IMR-90 (cell line): ENCODE results near the gene ADGRD1. TPM values are rescaled to one million over a fixed set of nuclear protein-coding genes. Genes with fewer than 3 reads are reported as not detected.

ENCODE experiments used
- ATAC-seq: fragments of 200-7000 bp; cut with Tn5 transposase; 2 replicates; pipeline ENCODE4 v1.9.1; 2020; ENCODE audit warnings: low read depth, mild to moderate bottlenecking, moderate library complexity
- BruUV-seq: library from RNA; stranded (reverse); fragments of 400-500 nt; replicated peaks from 2 replicates; lab custom pipeline; 2021; lab: Mats Ljungman, UMichigan
- CTCF ChIA-PET: fragments of 300-600 bp; formaldehyde crosslinking; extraction: SDS; loops from one replicate; lab custom pipeline; 2021; ENCODE audit warnings: antibody characterized with exemption; lab: Yijun Ruan, JAX
- POLR2A ChIA-PET: fragments of 300-600 bp; sonication (Branson Sonifier 250); formaldehyde crosslinking; loops from one replicate; lab custom pipeline; 2022; ENCODE audit warnings: antibody characterized with exemption; ENCODE audit not compliant: unreplicated experiment; lab: Charles Lee
- DNase-seq: peaks from one replicate; pipeline ENCODE4 v3.0.0; 2013
- H2AFZ ChIP-seq: replicated peaks from 2 replicates; pipeline ENCODE3; 2013; ENCODE audit warnings: low read length, mild to moderate bottlenecking; ENCODE audit not compliant: poor library complexity
- H2AK5ac ChIP-seq: 2 replicates; pipeline ENCODE4 v1.6.1; 2013; ENCODE audit warnings: low read depth, low read length, inconsistent platforms
- H2AK9ac ChIP-seq: replicated peaks from 2 replicates; pipeline ENCODE3; 2013; ENCODE audit warnings: mild to moderate bottlenecking, low read depth, low read length, moderate library complexity; ENCODE audit not compliant: poor library complexity
- H2BK120ac ChIP-seq: 2 replicates; pipeline ENCODE4 v1.6.1; 2013; ENCODE audit warnings: low read depth, low read length, inconsistent platforms
- H2BK15ac ChIP-seq: 3 replicates; pipeline ENCODE4 v1.6.1; 2013; ENCODE audit warnings: low read depth, low read length, inconsistent platforms
- H2BK20ac ChIP-seq: 2 replicates; pipeline ENCODE4 v1.6.1; 2013; ENCODE audit warnings: low read depth, mild to moderate bottlenecking, inconsistent platforms, low read length, moderate library complexity
- H2BK5ac ChIP-seq: 2 replicates; pipeline ENCODE4 v1.6.1; 2013; ENCODE audit warnings: mild to moderate bottlenecking, low read depth, low read length, inconsistent platforms; ENCODE audit not compliant: poor library complexity, severe bottlenecking
- H3K14ac ChIP-seq: replicated peaks from 2 replicates; pipeline ENCODE4 v1.6.1; 2013; ENCODE audit warnings: low read depth, low read length, inconsistent platforms
- H3K18ac ChIP-seq: 2 replicates; pipeline ENCODE4 v1.6.1; 2013; ENCODE audit warnings: low read depth, low read length, control low read depth
- H3K23ac ChIP-seq: 2 replicates; pipeline ENCODE4 v1.6.1; 2013; ENCODE audit warnings: low read depth, low read length, inconsistent platforms
- H3K27ac ChIP-seq: 2 replicates; pipeline ENCODE4 v1.5.1; 2013; ENCODE audit warnings: mild to moderate bottlenecking, control low read depth, low read length; ENCODE audit not compliant: insufficient read depth
- H3K27me3 ChIP-seq: 2 replicates; pipeline ENCODE4 v1.6.1; 2013; ENCODE audit warnings: low read length; ENCODE audit not compliant: control insufficient read depth, insufficient read depth
- H3K36me3 ChIP-seq: 2 replicates; pipeline ENCODE4 v1.6.1; 2013; ENCODE audit warnings: low read length, mixed read lengths; ENCODE audit not compliant: control insufficient read depth, insufficient read depth
- H3K4ac ChIP-seq: 2 replicates; pipeline ENCODE4 v1.6.1; 2013; ENCODE audit warnings: low read depth, low read length, inconsistent platforms
- H3K4me1 ChIP-seq: 2 replicates; pipeline ENCODE4 v1.6.1; 2013; ENCODE audit warnings: low read length, mixed read lengths; ENCODE audit not compliant: control insufficient read depth, insufficient read depth
- H3K4me2 ChIP-seq: 2 replicates; pipeline ENCODE4 v1.6.1; 2013; ENCODE audit warnings: low read depth, mild to moderate bottlenecking, control low read depth, low read length, moderate library complexity
- H3K4me3 ChIP-seq: 2 replicates; pipeline ENCODE4 v1.5.1; 2013; ENCODE audit warnings: low read depth, mild to moderate bottlenecking, control low read depth, low read length, moderate library complexity; ENCODE audit not compliant: insufficient read depth
- H3K56ac ChIP-seq: 2 replicates; pipeline ENCODE4 v1.6.1; 2013; ENCODE audit warnings: low read length, inconsistent platforms; ENCODE audit not compliant: insufficient read depth; ENCODE audit errors: extremely low read depth
- H3K79me1 ChIP-seq, 2 experiments: 2 replicates each; pipeline ENCODE4 v1.6.1; 2013; ENCODE audit warnings: low read length in 2 of 2, inconsistent platforms in 1 of 2, low read depth in 1 of 2
- H3K9ac ChIP-seq: 2 replicates; pipeline ENCODE4 v1.6.1; 2013; ENCODE audit warnings: low read depth, low read length, control low read depth
- H3K9me1 ChIP-seq: 2 replicates; pipeline ENCODE4 v1.6.1; 2013; ENCODE audit warnings: low read length, inconsistent platforms; ENCODE audit not compliant: insufficient read depth
- H3K9me3 ChIP-seq: 2 replicates; pipeline ENCODE4 v1.6.1; 2013; ENCODE audit warnings: low read length; ENCODE audit not compliant: control insufficient read depth, insufficient read depth
- H4K20me1 ChIP-seq: 2 replicates; pipeline ENCODE4 v1.6.1; 2013; ENCODE audit warnings: low read length, inconsistent platforms; ENCODE audit not compliant: insufficient read depth
- H4K5ac ChIP-seq: 2 replicates; pipeline ENCODE4 v1.6.1; 2013; ENCODE audit warnings: mild to moderate bottlenecking, low read depth, low read length, control low read depth
- H4K8ac ChIP-seq, 2 experiments: 2 replicates each; pipeline ENCODE4 v1.6.1; 2013; ENCODE audit warnings: low read depth in 2 of 2, low read length in 2 of 2, control low read depth in 1 of 2, inconsistent platforms in 1 of 2
- H4K91ac ChIP-seq: 2 replicates; pipeline ENCODE4 v1.6.1; 2013; ENCODE audit warnings: low read depth, low read length, inconsistent platforms; ENCODE audit not compliant: insufficient read depth
- CHD1 ChIP-seq: IDR thresholded peaks from 2 replicates; pipeline ENCODE4 v1.6.1; 2012; ENCODE audit warnings: low read depth, low read length, improper control_type of control experiment
- FOS ChIP-seq: fragments of 150-350 bp; IDR thresholded peaks from 2 replicates; pipeline ENCODE4 v1.6.1; 2016; ENCODE audit warnings: low read depth, low read length
- MAFK ChIP-seq: IDR thresholded peaks from 2 replicates; pipeline ENCODE4 v1.6.1; 2012; ENCODE audit warnings: low read depth, low read length, improper control_type of control experiment
- POLR2A ChIP-seq: IDR thresholded peaks from 2 replicates; pipeline ENCODE4 v1.6.1; 2012; ENCODE audit warnings: mild to moderate bottlenecking, low read depth, low read length
- RFX5 ChIP-seq: IDR thresholded peaks from 2 replicates; pipeline ENCODE4 v1.8.0; 2012; ENCODE audit warnings: low read depth, mild to moderate bottlenecking, low read length, moderate library complexity
- WGBS, 2 experiments: methylation state at CpG; one replicate each; pipeline versions ENCODE4 v1.1.5 to v1.1.7; 2013; ENCODE audit warnings: missing lambda C conversion rate in 2 of 2; ENCODE audit not compliant: insufficient read length in 1 of 2; ENCODE audit errors: extremely low coverage in 2 of 2; 5-methylcytosine and 5-hydroxymethylcytosine counted together
- dilution Hi-C: fragments of 300-500 bp; cut with HindIII; formaldehyde crosslinking; loops from one replicate; pipeline ENCODE4 v1.14.3; 2018; ENCODE audit warnings: low sequenced_read_pairs; ENCODE audit not compliant: unreplicated experiment
- in situ Hi-C: fragments of 300-500 bp; cut with MboI; formaldehyde crosslinking; loops from 3 replicates; pipeline ENCODE4 v1.14.3; 2019; ENCODE audit warnings: low sequenced_read_pairs, inconsistent platforms, mixed read lengths
- intact Hi-C: fragments of 100-400 bp; cut with micrococcal nuclease; formaldehyde crosslinking; loops from 2 replicates; pipeline ENCODE4 v1.10.0; 2022
- polyA plus RNA-seq, 3 experiments: library from polyadenylated mRNA; depleted of rRNA; stranded (reverse); fragments of >200 nt; gene quantifications; 2 replicates each; pipeline ENCODE4 v1.2.3, GENCODE V29; 2012; ENCODE audit warnings: low replicate concordance in 1 of 3
- total RNA-seq: library from RNA; depleted of rRNA; stranded (reverse); fragments of >200 nt; gene quantifications from 2 replicates; pipeline ENCODE4 v1.2.3, GENCODE V29; 2012

ADGRD1 gene
- total and polyA plus RNA-seq, 2 of the 4 experiments (the other 2 are of a cell fraction), result not detected

GRCh38 chr12:131142891-131143657 is 189.4 kb downstream of the ADGRD1 start:
- dilution Hi-C loops, result no loop called here
- H3K4me1 ChIP-seq, result no peaks in the 10 kb centered on the region
- ChIA-PET CTCF (no interaction called here), POLR2A (no interaction called here)
- H3K27ac ChIP-seq, result no peak overlapping the region
- H3K9me1 ChIP-seq, result no peaks in the 10 kb centered on the region
- intact Hi-C loops, result no loop called here
- in situ Hi-C loops, result no loop called here
- H2AFZ ChIP-seq, result no peak overlapping the region
- DNase-seq, result no peak
- H2BK20ac ChIP-seq, result no peak overlapping the region
- no peak overlapping the region for H4K8ac ChIP-seq
- H3K4me2 ChIP-seq, result no peak overlapping the region
- no peak overlapping the region for H2BK15ac ChIP-seq
- no peak for ATAC-seq
- H3K18ac ChIP-seq, result no peak overlapping the region
- no peak overlapping the region for H4K91ac ChIP-seq
- peaks cover 16% of the 10 kb centered on the region for H3K9me3 ChIP-seq
- BruUV-seq, result no TSS peak
- no peak overlapping the region for H2BK120ac ChIP-seq
- no peak overlapping the region for H4K5ac ChIP-seq
- no peak overlapping the region for H2AK9ac ChIP-seq
- no peaks in the 10 kb centered on the region for H4K20me1 ChIP-seq
- 40% methylated on average over 1 of the region's 19 CpGs; no CpG with 5 or more reads in 1 of the 2 experiments for WGBS, 2 experiments
- H3K9ac ChIP-seq, result no peak overlapping the region
- H3K14ac ChIP-seq, result no peak overlapping the region
- H3K4ac ChIP-seq, result no peak overlapping the region
- H2BK5ac ChIP-seq, result no peak overlapping the region
- H3K79me1 ChIP-seq, result no peaks in the 10 kb centered on the region
- no peaks in the 10 kb centered on the region for H3K27me3 ChIP-seq
- no peak overlapping the region for H2AK5ac ChIP-seq
- no peak overlapping the region for H3K56ac ChIP-seq
- no peaks in the 10 kb centered on the region for H3K36me3 ChIP-seq
- H3K4me3 ChIP-seq, result no peak overlapping the region
- TF ChIP-seq CHD1 (no peak), POLR2A (no peak), RFX5 (no peak), FOS (no peak), MAFK (no peak)
- H3K23ac ChIP-seq, result no peak overlapping the region
